ENCODE measurements around the gene LRIG1.

Gene LRIG1

DNA sequence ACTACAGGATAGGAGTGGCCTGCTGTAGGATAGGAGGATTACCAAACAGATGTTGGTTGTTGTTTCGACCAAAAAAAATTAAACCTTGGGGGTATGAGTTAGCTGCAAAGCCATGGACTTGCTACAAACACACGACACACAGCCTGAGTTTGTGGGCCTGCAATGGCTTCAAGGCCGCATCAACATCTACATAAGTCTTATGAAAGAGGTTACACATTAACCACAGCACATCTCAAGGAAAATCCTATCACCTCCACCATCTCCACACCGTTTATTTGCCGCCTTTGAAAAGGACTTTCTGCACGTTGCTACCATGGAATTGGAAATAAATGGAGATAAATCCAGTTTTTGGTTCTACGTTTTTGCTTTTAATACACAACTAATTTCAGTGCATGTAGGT lies 23.0 kb downstream of the LRIG1 start:
- peaks cover 42 to 63% of the 10 kb centered on the region in 2 experiments for H3K4me1 ChIP-seq (ENCODE audit: control insufficient read depth in 1 of 2, insufficient read depth in 1 of 2, low read depth in 1 of 2, low read length in 1 of 2)
- TF ChIP-seq CTCF (IDR thresholded peaks at IDR 0.05), result no peak
- H3K27ac ChIP-seq, result no peak overlapping the region
- H3K9me3 ChIP-seq, result no peaks in the 10 kb centered on the region
- no peaks in the 10 kb centered on the region for H3K36me3 ChIP-seq
- no peaks in the 10 kb centered on the region for H3K27me3 ChIP-seq
- H3K4me3 ChIP-seq (ENCODE audit: low read depth in 1 of 2, low read length in 1 of 2), result no peak overlapping the region

DNA sequence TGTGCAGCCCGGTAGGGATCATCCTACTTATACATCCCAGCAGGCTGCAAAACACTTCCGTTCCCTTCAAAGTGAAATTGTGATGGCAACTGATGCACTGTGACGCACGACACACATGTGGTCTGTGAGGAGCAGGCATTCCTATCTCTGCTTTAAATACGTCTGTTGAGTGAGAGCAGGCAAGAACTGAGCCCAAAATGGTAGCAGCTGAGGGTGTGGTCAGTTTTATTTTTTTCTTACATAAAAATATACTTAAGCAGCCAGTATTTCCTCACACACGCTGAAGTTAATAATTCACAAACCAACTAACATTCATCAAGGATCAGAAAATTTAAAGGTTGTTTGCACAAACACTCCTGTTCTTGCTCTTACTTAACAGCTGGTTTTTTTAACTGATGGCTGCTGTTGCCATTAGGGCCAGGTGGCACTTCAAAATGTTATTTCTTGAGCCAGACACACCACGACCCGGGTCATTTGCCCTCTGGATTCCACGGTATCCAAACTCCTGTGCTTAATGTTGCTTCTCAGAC lies 23.9 kb downstream of the LRIG1 start:
- peaks cover 45 to 66% of the 10 kb centered on the region in 2 experiments for H3K4me1 ChIP-seq (ENCODE audit: control insufficient read depth in 1 of 2, insufficient read depth in 1 of 2, low read depth in 1 of 2, low read length in 1 of 2)
- no peaks in the 10 kb centered on the region for H3K36me3 ChIP-seq
- no peak overlapping the region for H3K27ac ChIP-seq
- H3K9me3 ChIP-seq, result no peaks in the 10 kb centered on the region
- no peaks in the 10 kb centered on the region for H3K27me3 ChIP-seq
- H3K4me3 ChIP-seq (ENCODE audit: low read depth in 1 of 2, low read length in 1 of 2), result no peak overlapping the region
- TF ChIP-seq CTCF (IDR thresholded peaks at IDR 0.05), result no peak

DNA sequence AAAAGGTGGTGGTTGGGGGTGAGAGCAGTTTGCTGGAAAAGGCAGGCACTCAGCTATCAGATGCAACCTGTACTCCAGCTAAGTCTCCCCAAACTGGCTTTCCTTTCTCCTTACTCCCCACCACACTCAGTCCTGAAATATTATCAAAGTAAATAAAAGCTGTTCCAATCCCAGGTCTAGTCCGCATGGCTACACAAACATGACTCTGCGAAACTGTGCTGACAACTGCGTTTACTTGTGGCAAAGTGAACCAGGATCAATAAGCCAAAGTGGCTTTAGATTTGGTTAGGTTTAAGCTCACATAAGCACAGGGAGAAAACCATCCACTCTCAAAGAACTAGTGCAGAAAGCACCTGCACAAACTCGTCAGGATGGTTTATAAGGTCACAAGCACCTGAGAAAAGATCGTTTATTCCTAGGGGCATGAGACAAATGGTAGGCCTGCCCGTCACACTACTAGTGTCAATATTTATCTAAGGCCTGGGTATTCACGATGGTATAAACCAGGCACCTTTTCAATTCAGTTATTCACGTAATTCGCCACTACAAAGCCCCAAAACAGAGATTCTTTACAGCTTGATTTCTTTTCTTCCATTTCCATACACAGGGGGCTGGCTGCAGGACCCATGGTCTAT lies 25.3 kb downstream of the LRIG1 start:
- Histone ChIP-seq H3K9me3 (no peaks in the 10 kb centered on the region), H3K27ac (no peak overlapping the region), H3K27me3 (no peaks in the 10 kb centered on the region), H3K4me3 (ENCODE audit: low read depth in 1 of 2, low read length in 1 of 2) (no peak overlapping the region), H3K36me3 (no peaks in the 10 kb centered on the region), H3K4me1 (ENCODE audit: control insufficient read depth in 1 of 2, insufficient read depth in 1 of 2, low read depth in 1 of 2, low read length in 1 of 2) (peaks cover 31 to 56% of the 10 kb centered on the region in 2 experiments)
- TF ChIP-seq CTCF (IDR thresholded peaks at IDR 0.05), result no peak

DNA sequence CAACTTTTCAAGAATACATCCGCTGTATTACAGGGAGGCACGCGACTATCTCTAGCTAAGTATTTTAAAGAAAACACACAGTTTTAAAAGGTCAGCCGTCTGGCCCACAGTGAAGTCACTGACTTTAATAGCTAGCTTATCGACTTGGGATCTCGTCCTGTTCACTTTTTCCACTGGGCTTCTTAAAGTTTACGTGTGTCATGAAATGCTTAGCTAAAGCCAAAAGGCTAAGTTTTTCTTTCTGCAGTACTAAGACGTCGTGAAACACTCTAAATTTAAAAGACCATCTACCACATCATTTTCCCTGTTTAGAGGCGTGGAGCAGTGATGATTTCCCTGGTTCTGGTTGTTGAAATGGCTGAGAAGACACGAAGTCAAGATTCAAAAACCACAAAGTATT lies 27.1 kb downstream of the LRIG1 start:
- Histone ChIP-seq H3K27me3 (no peaks in the 10 kb centered on the region), H3K36me3 (no peaks in the 10 kb centered on the region), H3K4me1 (ENCODE audit: control insufficient read depth in 1 of 2, insufficient read depth in 1 of 2, low read depth in 1 of 2, low read length in 1 of 2) (peaks cover 28 to 56% of the 10 kb centered on the region in 2 experiments), H3K4me3 (ENCODE audit: low read depth in 1 of 2, low read length in 1 of 2) (peak overlapping the region; percentile 3 to 6), H3K9me3 (no peaks in the 10 kb centered on the region), H3K27ac (peak overlapping the region; percentile 74)
- no peak for TF ChIP-seq CTCF (IDR thresholded peaks at IDR 0.05)

DNA sequence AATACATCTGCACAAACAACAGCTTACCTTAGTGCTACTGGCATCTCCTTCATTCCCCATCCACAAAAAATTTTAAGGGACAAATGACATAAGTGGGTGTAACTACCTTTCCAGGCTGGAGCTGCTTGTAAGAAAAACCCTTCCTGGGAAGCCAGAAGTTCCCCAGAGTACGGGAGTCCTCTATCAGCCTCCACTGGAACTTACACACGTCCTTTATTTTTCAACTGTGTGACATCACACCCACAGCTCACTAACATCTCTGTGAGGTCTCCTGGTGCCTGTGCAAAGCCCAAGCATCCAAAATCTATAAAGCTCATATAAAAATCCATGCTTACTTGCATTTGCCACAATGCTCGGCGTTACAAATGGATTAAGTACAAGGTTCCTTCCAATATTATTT lies 27.6 kb downstream of the LRIG1 start:
- Histone ChIP-seq H3K4me1 (ENCODE audit: control insufficient read depth in 1 of 2, insufficient read depth in 1 of 2, low read depth in 1 of 2, low read length in 1 of 2) (peaks cover 33 to 57% of the 10 kb centered on the region in 2 experiments), H3K27me3 (no peaks in the 10 kb centered on the region), H3K9me3 (no peaks in the 10 kb centered on the region), H3K27ac (peak overlapping the region; percentile 74), H3K36me3 (no peaks in the 10 kb centered on the region), H3K4me3 (ENCODE audit: low read depth in 1 of 2, low read length in 1 of 2) (peak overlapping the region; percentile 18 to 38)
- no peak for TF ChIP-seq CTCF (IDR thresholded peaks at IDR 0.05)

Measured in neutrophil (primary cell).